ENCODE measurements around the gene HIRA.

- TF ChIP-seq CTCF (IDR thresholded peaks at IDR 0.05; ENCODE audit: low read depth, low read length, poor library complexity, severe bottlenecking), result no peak
- TF ChIP-seq EZH2phosphoT487 (IDR thresholded peaks at IDR 0.05; ENCODE audit: borderline replicate concordance, low read length), result no peak
Observed at GRCh38 chr22:19295733-19296132, 135.8 kb downstream of the HIRA start.

Data from DOHH2 (cell line).